ENCODE results near the gene SELENOW.

DNA sequence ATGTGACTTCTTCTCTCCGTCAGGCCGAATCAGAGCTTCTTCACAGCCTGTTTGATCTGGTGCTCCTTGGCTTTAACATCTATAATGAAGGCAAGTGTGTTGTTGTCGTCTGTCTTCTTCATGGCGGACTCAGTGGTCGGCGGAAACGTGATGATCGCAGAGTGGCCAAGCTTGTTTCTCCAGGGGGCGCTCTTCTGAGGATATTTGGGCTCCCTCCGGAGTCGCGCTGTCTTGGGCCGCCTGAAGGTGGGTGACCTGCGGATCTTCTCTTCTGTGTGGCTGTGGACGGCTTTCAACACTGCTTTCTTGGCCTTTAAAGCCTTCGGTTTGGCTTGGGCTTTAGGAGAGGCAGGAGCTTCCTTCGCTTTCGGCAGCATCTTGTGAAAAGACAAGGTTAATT is 16.0 kb downstream of the SELENOW start:
- TF ChIP-seq ZNF384 (IDR thresholded peaks at IDR 0.05) (no peak), ARNT (IDR thresholded peaks at IDR 0.05) (no peak), FOXM1 (IDR thresholded peaks at IDR 0.05; ENCODE audit: borderline replicate concordance) (no peak), FOXA1 (IDR thresholded peaks at IDR 0.05) (no peak), LEF1 (IDR thresholded peaks at IDR 0.05; ENCODE audit: borderline replicate concordance) (no peak), FOXK2 (IDR thresholded peaks at IDR 0.05) (no peak), TARDBP (IDR thresholded peaks at IDR 0.05) (no peak), SUZ12 (IDR thresholded peaks at IDR 0.05) (no peak), SP1 (IDR thresholded peaks at IDR 0.05) (no peak), NFRKB (IDR thresholded peaks at IDR 0.05) (no peak), HDGF (IDR thresholded peaks at IDR 0.05; ENCODE audit: borderline replicate concordance) (no peak), ELF4 (IDR thresholded peaks at IDR 0.05) (no peak), BHLHE40 (IDR thresholded peaks at IDR 0.05; ENCODE audit: borderline replicate concordance) (no peak)
- TF ChIP-seq, protein P1, sequence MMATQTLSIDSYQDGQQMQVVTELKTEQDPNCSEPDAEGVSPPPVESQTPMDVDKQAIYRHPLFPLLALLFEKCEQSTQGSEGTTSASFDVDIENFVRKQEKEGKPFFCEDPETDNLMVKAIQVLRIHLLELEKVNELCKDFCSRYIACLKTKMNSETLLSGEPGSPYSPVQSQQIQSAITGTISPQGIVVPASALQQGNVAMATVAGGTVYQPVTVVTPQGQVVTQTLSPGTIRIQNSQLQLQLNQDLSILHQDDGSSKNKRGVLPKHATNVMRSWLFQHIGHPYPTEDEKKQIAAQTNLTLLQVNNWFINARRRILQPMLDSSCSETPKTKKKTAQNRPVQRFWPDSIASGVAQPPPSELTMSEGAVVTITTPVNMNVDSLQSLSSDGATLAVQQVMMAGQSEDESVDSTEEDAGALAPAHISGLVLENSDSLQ (IDR thresholded peaks at IDR 0.05) = no peak

Data from HEK293T (cell line).